Ascending aorta (tissue), 2 donors: Measurements from ENCODE around the gene TTC24. TPM values are rescaled to one million over a fixed set of nuclear protein-coding genes. Genes with fewer than 3 reads are reported as not detected.
"Not testable (repeated sequence)": the region's sequence is repeated elsewhere in the genome, so short reads cannot be mapped to it uniquely, and the experiment has no call there.

Experiments
- DNase-seq, 2 donors: peaks; one replicate each; pipeline ENCODE4 v3.0.0-alpha.2; 2019; ENCODE audit warnings: low spot score in 2 of 2
- H3K27ac ChIP-seq, 2 donors: fragments of 200-600 bp; sonication (generic); one replicate each; pipeline ENCODE4 v1.5.1; 2016 to 2017; ENCODE audit warnings: mild to moderate bottlenecking in 1 of 2
- H3K27me3 ChIP-seq: fragments of 200-600 bp; sonication (generic); one replicate; pipeline ENCODE4 v1.5.1; 2017
- H3K36me3 ChIP-seq, 2 donors: fragments of 200-600 bp; sonication (generic); one replicate each; pipeline ENCODE4 v1.5.1; 2016
- H3K4me1 ChIP-seq, 2 donors: fragments of 200-600 bp; sonication (generic); one replicate each; pipeline ENCODE4 v1.5.1; 2016 to 2017; ENCODE audit warnings: mild to moderate bottlenecking in 1 of 2
- H3K4me3 ChIP-seq, 2 donors: fragments of 200-600 bp; sonication (generic); one replicate each; pipeline ENCODE4 v1.5.1; 2016 to 2017; ENCODE audit warnings: mild to moderate bottlenecking in 1 of 2
- H3K9me3 ChIP-seq, 2 donors: fragments of 200-600 bp; sonication (generic); one replicate each; pipeline ENCODE4 v1.5.1; 2016
- intact Hi-C: fragments of 100-400 bp; cut with DNase I; formaldehyde crosslinking; loops from one replicate; pipeline ENCODE4 v1.15.1; 2023
- total RNA-seq: library from RNA; depleted of rRNA; stranded (reverse); fragments of >200 nt; gene quantifications from one replicate; pipeline ENCODE4 v1.1.0, GENCODE V29; 2016
- TF ChIP-seq, protein P1 (sequence below), 3 experiments: fragments of 200-600 bp in 2 of 3; fragments of 450-650 bp in 1 of 3; sonication (generic) in 2 of 3; IDR thresholded peaks; one replicate each; pipeline ENCODE4 v1.5.1; 2016 to 2019; ENCODE audit warnings: antibody characterized with exemption in 3 of 3, mild to moderate bottlenecking in 1 of 3, moderate library complexity in 1 of 3

TTC24 gene
- total RNA-seq, 1 donor from 2014 or later = not detected

DNA sequence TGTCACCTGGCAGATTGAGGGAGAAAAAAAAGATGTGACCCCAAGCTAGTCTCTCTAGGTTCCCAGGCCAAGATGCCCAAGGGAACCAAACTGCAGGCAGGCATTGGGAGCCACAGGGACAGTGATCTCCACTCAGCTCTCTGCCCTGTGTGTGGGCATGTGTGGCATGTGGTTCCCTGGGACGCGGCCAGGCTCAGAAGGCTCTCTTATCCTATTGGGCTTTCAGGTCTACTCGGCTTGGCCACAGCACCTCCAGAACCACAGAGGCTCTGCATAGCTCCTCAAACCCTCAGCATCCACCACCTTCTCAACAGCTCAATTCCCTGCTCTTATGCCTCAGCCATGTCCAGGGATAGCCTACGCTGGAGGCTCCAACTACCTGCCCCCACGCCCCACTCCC, 29.2 kb upstream of the TTC24 start:
- TF ChIP-seq, protein P1, sequence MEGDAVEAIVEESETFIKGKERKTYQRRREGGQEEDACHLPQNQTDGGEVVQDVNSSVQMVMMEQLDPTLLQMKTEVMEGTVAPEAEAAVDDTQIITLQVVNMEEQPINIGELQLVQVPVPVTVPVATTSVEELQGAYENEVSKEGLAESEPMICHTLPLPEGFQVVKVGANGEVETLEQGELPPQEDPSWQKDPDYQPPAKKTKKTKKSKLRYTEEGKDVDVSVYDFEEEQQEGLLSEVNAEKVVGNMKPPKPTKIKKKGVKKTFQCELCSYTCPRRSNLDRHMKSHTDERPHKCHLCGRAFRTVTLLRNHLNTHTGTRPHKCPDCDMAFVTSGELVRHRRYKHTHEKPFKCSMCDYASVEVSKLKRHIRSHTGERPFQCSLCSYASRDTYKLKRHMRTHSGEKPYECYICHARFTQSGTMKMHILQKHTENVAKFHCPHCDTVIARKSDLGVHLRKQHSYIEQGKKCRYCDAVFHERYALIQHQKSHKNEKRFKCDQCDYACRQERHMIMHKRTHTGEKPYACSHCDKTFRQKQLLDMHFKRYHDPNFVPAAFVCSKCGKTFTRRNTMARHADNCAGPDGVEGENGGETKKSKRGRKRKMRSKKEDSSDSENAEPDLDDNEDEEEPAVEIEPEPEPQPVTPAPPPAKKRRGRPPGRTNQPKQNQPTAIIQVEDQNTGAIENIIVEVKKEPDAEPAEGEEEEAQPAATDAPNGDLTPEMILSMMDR (IDR thresholded peaks at IDR 0.05) = no peak

DNA sequence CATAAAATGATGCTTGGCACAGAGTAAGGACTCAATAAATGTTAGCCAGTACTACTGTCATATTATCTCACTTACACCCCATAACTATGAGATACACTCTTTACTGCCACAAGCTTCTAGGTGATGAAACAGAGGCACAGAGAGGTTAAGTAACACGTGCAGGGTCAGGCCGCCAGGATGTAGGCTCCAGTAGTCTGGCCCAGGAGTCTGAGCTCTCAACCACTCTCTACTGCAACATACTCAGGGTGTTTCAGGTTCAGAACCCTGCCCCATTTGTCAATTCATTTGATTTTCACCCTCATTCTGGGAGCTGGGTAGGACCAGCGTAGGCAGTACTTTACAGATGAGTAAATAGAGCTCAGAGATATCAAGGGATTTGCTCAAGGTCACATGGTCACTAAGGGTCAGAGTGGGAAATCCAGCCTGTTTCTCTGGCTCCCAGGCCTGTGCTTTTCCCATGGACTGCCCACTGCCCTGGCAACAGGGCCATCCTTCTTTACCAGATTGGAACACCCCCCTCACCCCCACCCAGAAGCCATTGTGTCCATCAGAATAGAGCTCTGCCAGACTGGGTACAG, 28.4 kb upstream of the TTC24 start:
- no peak for DNase-seq
- Histone ChIP-seq H3K4me1 (no peaks in the 10 kb centered on the region), H3K36me3 (no peaks in the 10 kb centered on the region), H3K27ac (no peak overlapping the region), H3K9me3 (no peaks in the 10 kb centered on the region), H3K4me3 (no peak overlapping the region), H3K27me3 (no peaks in the 10 kb centered on the region)
- intact Hi-C loops = no loop called here
- TF ChIP-seq, protein P1 (IDR thresholded peaks at IDR 0.05) = no peak

More for the DNA sequence above, 29.2 kb upstream of the TTC24 start:
- Histone ChIP-seq H3K36me3 (no peaks in the 10 kb centered on the region), H3K9me3 (no peaks in the 10 kb centered on the region), H3K27ac (no peak overlapping the region), H3K4me3 (no peak overlapping the region), H3K4me1 (no peaks in the 10 kb centered on the region), H3K27me3 (no peaks in the 10 kb centered on the region)
- DNase-seq = no peak
- intact Hi-C loops = no loop called here

DNA sequence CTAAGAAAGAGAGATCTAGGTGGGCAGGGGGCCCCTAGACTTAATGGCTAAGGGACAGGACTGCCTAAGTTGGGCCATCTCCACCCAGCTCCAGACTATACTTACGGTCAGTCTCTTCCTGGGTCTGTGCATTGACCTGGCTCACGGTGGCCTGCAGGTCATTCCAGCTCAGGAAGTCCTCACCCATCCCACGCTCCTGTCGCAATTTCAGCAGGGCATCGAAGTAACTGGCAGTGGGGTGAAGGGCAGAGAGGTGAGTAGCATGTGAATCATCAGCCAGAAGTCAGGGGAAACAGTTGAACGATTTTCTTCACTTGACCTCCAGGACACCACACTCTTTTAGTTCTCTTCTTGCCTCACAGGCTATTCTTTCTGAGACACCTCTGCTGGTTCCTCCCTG, 27.7 kb upstream of the TTC24 start:
- no peaks in the 10 kb centered on the region for H3K9me3 ChIP-seq
- intact Hi-C loops = no loop called here

DNA sequence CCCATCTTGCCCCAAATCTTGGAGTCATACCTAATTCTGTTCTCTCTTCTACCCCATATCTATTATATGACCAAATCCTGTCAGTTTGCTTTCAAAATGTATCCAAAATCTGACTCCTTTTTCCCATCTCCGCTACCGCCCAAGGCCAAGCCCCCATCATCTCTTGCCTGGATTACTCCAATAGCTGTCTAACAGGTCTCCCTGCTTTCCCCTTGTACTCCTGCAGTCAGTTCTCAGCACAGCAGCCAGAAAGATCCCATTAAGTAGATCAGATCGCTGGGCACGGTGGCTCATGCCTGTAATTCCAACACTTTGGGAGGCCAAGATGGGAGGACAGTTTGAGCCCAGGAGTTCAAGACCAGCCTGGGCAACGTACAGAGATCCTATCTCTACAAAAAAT, 27.0 kb upstream of the TTC24 start:
- Histone ChIP-seq H3K27me3 (no peaks in the 10 kb centered on the region), H3K36me3 (no peaks in the 10 kb centered on the region), H3K9me3 (no peaks in the 10 kb centered on the region), H3K27ac (no peak overlapping the region), H3K4me3 (no peak overlapping the region), H3K4me1 (no peaks in the 10 kb centered on the region)
- TF ChIP-seq, protein P1 (IDR thresholded peaks at IDR 0.05) = no peak
- intact Hi-C loops = no loop called here
- DNase-seq = no peak

More for the DNA sequence above, 27.7 kb upstream of the TTC24 start:
- H3K4me1 ChIP-seq = no peaks in the 10 kb centered on the region
- H3K4me3 ChIP-seq = no peak overlapping the region
- TF ChIP-seq, protein P1 (IDR thresholded peaks at IDR 0.05) = no peak
- DNase-seq = no peak
- no peaks in the 10 kb centered on the region for H3K27me3 ChIP-seq
- H3K27ac ChIP-seq = no peak overlapping the region
- no peaks in the 10 kb centered on the region for H3K36me3 ChIP-seq

DNA sequence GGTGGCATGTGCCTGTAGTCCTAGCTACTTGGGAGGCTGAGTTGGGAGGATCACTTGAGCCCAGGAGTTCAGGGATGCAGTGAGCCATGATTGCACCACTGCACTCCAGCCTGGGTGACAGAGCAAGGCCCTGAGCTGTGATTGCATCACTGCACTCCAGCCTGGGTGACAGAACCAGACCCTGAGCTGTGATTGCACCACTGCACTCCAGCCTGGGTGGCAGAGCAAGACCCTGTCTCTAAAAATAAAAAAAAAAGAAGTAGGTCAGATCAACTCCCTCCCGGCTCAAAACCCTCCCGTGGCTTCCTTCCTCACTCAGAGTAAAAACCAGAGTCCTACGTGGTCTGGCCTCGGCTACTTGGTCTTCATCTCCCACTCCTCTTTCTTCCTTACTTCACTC, 26.6 kb upstream of the TTC24 start:
- H3K4me1 ChIP-seq, H3K27me3 ChIP-seq, H3K36me3 ChIP-seq, H3K4me3 ChIP-seq, H3K27ac ChIP-seq, H3K9me3 ChIP-seq, intact Hi-C loops: not testable (repeated sequence)
- peak in 1 of 2 donors; percentile 30 for DNase-seq

DNA sequence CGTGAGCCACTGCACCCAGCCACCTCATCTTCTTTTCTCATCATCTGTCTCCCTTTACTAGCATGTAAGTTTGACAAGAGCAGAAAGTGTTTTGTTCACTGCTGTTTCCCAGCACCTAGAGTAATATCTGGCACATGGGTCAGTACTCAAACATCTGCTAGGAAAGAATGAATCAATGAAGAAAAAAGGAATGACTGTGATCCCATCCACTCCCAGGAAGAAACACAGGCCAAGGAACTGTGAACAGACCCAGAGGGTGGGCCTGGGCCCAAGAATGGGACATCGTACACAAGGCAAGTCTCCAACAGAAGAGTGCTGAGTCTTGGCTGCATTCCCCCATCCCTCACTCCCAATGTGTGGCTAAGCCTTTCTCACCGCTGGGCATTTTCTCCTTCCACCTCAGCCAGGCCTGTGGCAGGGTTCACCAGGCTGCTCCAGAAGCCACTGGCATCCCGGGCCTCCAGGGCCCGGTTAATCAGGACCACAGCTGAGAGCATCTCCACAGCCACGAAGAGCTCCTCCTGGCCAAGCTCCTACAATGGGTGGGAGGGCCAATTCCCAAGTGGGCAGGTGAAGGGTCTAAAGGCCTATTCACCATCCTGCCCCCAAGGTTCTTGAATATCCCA, 25.6 kb upstream of the TTC24 start:
- H3K9me3 ChIP-seq = no peaks in the 10 kb centered on the region
- TF ChIP-seq, protein P1 (IDR thresholded peaks at IDR 0.05) = no peak
- intact Hi-C loops = no loop called here
- H3K4me1 ChIP-seq = no peaks in the 10 kb centered on the region
- H3K27me3 ChIP-seq = no peaks in the 10 kb centered on the region
- DNase-seq = no peak
- no peak overlapping the region for H3K4me3 ChIP-seq
- H3K36me3 ChIP-seq = no peaks in the 10 kb centered on the region
- no peak overlapping the region for H3K27ac ChIP-seq
